Mesothelial cell of epicardium (in vitro differentiated cells): ENCODE results near the gene GNG3. TPM values are rescaled to one million over a fixed set of nuclear protein-coding genes. Genes with fewer than 3 reads are reported as not detected.
"Not testable (repeated sequence)": the region's sequence is repeated elsewhere in the genome, so short reads cannot be mapped to it uniquely, and the experiment has no call there.

Experiments
- DNase-seq, 2 experiments: peaks; one replicate each; pipeline ENCODE4 v3.0.0; 2021; ENCODE audit warnings: low spot score in 2 of 2; ENCODE audit not compliant: unreplicated experiment in 2 of 2
- H3K27ac Mint-ChIP-seq: 2 replicates; pipeline ENCODE4 v1.8.0; 2021; ENCODE audit warnings: mixed read lengths
- H3K27me3 Mint-ChIP-seq: 2 replicates; pipeline ENCODE4 v1.8.0; 2021; ENCODE audit warnings: low read depth, mixed read lengths
- H3K36me3 Mint-ChIP-seq: 2 replicates; pipeline ENCODE4 v1.8.0; 2021; ENCODE audit warnings: mixed read lengths
- H3K4me1 Mint-ChIP-seq: 2 replicates; pipeline ENCODE4 v1.8.0; 2021; ENCODE audit warnings: mixed read lengths
- H3K4me3 Mint-ChIP-seq: 2 replicates; pipeline ENCODE4 v1.8.0; 2021; ENCODE audit warnings: mild to moderate bottlenecking, moderate library complexity, mixed read lengths
- H3K9me3 Mint-ChIP-seq: 2 replicates; pipeline ENCODE4 v1.8.0; 2021; ENCODE audit warnings: mixed read lengths
- CTCF ChIP-seq: fragments of 200-600 bp; sonication (generic); IDR thresholded peaks from one replicate; pipeline ENCODE4 v1.5.0; 2021; ENCODE audit warnings: antibody characterized with exemption; ENCODE audit not compliant: unreplicated experiment
- total RNA-seq: library from RNA; stranded (reverse); gene quantifications from 3 replicates; pipeline ENCODE4 v1.2.1, GENCODE V29; 2021

The GNG3 gene
- total RNA-seq, 1 donor from 2014 or later: 1.5 TPM

DNA sequence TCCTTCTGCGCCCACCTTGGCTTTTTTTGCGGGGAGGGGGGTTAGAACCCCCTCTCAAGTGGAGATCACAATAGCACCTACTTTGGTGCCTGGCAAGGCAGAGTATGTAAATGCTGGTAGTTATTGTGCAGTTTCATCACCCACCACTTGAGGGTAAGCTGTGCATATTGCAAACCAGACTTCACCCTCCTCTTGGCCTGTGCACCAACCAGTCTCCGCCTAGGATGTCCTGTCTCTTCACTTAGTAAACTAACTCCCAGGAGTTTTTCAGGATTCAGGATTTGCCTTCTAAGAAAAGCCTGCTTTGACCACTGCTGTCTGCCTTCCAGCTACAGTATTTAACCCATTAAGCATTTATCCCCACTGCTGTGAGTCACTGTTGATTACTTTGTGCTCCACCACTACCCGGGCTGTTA, 26.6 kb upstream of the GNG3 start:
- peak; percentile 43 for TF ChIP-seq CTCF
- H3K4me1 Mint-ChIP-seq: peaks cover 26% of the 10 kb centered on the region
- peak overlapping the region; percentile 42 for H3K4me3 Mint-ChIP-seq
- peaks cover 11% of the 10 kb centered on the region for H3K36me3 Mint-ChIP-seq
- H3K27ac Mint-ChIP-seq: peak overlapping the region; percentile 67
- no peak for DNase-seq
- H3K27me3 Mint-ChIP-seq: no peaks in the 10 kb centered on the region
- no peaks in the 10 kb centered on the region for H3K9me3 Mint-ChIP-seq

DNA sequence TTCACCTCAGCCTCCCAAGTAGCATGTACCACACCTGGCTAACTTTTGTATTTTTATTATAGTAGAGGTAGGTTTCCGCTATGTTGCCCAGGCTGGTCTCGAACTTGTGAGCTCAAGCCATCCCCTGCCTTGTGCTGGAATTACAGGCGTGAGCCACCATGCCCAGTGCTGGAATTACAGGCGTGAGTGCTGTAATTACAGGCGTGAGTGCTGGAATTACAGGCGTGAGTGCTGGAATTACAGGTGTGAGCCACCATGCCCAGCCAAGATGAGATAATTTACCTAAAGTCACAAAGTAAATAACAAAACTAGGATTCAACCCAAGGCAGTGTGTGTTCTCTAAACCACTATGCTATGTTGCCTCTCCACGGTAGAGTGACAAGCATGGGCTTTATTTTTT, 25.0 kb upstream of the GNG3 start:
- peaks cover 5% of the 10 kb centered on the region for H3K36me3 Mint-ChIP-seq
- no peak for DNase-seq
- no peak overlapping the region for H3K27ac Mint-ChIP-seq
- TF ChIP-seq CTCF: no peak
- H3K27me3 Mint-ChIP-seq: no peaks in the 10 kb centered on the region
- H3K9me3 Mint-ChIP-seq: no peaks in the 10 kb centered on the region
- peaks cover 22% of the 10 kb centered on the region for H3K4me1 Mint-ChIP-seq
- H3K4me3 Mint-ChIP-seq: no peak overlapping the region

GRCh38 chr11:62687508-62688396, 19.7 kb upstream of the GNG3 start:
- H3K4me1 Mint-ChIP-seq: peaks cover 14% of the 10 kb centered on the region
- H3K27ac Mint-ChIP-seq: no peak overlapping the region
- H3K4me3 Mint-ChIP-seq: no peak overlapping the region
- no peaks in the 10 kb centered on the region for H3K9me3 Mint-ChIP-seq
- peaks cover 3% of the 10 kb centered on the region for H3K36me3 Mint-ChIP-seq
- DNase-seq: no peak
- no peaks in the 10 kb centered on the region for H3K27me3 Mint-ChIP-seq
- no peak for TF ChIP-seq CTCF

- H3K9me3 Mint-ChIP-seq: no peaks in the 10 kb centered on the region
- H3K4me3 Mint-ChIP-seq: no peak overlapping the region
- H3K27ac Mint-ChIP-seq: peak overlapping the region; percentile 78
- no peaks in the 10 kb centered on the region for H3K27me3 Mint-ChIP-seq
- H3K36me3 Mint-ChIP-seq: peaks cover 6% of the 10 kb centered on the region
- TF ChIP-seq CTCF: no peak
- H3K4me1 Mint-ChIP-seq: peaks cover 14% of the 10 kb centered on the region
- no peak for DNase-seq
Observed at GRCh38 chr11:62688491-62688890, 19.0 kb upstream of the GNG3 start.

DNA sequence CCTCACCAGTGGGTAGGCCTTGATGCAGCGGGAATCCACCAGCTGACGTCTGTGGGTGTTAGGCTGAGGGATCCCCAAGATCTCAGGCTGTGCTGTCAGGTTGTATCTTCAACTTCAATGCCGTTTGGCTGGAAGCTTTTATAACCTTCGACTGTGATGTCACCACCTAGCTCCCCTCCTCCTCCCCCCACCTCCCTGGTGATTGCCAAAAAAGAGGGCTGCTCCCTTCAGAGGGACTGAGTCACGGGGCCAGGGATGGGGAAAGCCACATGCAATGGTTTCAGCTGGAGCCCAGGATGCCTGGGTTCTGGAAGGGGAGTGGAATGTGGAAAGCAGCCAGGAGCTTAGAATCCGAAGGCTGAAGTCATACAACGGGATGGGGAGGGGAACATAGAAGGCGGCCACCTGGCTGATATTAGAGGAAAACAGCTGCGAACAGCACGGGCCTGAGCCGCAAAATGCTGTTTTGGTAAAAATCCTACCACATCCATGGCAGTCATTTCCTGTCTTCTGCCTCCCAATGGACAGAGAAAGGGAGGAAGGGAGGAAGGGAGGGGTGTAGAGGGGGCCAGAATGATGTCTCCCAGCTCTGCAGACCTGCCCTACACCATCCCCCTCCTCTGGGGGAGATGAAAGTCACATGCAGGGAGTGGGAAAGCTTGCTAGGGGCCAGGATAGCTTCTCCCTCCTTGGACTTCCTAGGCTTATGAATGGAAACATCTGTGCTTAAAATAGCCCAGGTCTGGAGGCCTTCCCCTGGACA, 17.9 kb upstream of the GNG3 start, which contains the start of gene LRRN4CL:
Gene LRRN4CL, minus strand, starts transcription at position 110 of the 763 bp plus-strand sequence. CDS start 1,022 bp downstream, outside the sequence.
- Mint-ChIP-seq H3K36me3 (peaks cover 6% of the 10 kb centered on the region), H3K27ac (peak within 1 kb of the TSS; percentile 91), H3K9me3 (no peaks in the 10 kb centered on the region), H3K4me1 (peaks cover 14% of the 10 kb centered on the region), H3K4me3 (peak within 1 kb of the TSS; percentile 41), H3K27me3 (no peaks in the 10 kb centered on the region)
- DNase-seq: peak in 1 of 2 experiments; percentile 43
- TF ChIP-seq CTCF: no peak

DNA sequence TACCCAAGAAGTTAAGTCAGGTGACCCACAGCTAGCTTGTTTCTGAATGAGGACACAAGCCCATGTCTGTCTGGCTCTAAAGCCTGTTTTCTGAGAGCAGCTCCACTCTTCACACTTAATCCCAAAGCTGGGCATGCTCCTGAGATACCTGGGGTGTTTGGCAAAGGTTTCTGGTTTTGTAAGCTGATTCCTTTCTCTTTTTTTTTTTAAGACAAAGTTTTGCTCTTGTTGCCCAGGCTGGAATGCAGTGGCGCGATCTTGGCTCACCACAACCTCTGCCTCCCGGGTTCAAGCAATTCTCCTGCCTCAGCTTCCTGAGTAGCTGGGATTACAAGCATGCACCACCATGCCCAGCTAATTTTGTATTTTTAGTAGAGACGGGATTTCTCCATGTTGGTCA, 13.9 kb upstream of the GNG3 start:
- H3K27ac Mint-ChIP-seq, H3K4me3 Mint-ChIP-seq, H3K27me3 Mint-ChIP-seq, DNase-seq, H3K9me3 Mint-ChIP-seq: not testable (repeated sequence)
- Mint-ChIP-seq H3K36me3 (peaks cover 16% of the 10 kb centered on the region), H3K4me1 (peaks cover 12% of the 10 kb centered on the region)
